ENCODE data around the gene INPP5J. TPM values are rescaled to one million over a fixed set of nuclear protein-coding genes. Genes with fewer than 3 reads are reported as not detected.

INPP5J gene
- total RNA-seq, 1 donor: 0.36 TPM

- H4K20me1 ChIP-seq (ENCODE audit: insufficient read depth, low read length): no peaks in the 10 kb centered on the region
- no peaks in the 10 kb centered on the region for H3K79me2 ChIP-seq (ENCODE audit: insufficient read depth, low read length)
- TF ChIP-seq, protein P1, sequence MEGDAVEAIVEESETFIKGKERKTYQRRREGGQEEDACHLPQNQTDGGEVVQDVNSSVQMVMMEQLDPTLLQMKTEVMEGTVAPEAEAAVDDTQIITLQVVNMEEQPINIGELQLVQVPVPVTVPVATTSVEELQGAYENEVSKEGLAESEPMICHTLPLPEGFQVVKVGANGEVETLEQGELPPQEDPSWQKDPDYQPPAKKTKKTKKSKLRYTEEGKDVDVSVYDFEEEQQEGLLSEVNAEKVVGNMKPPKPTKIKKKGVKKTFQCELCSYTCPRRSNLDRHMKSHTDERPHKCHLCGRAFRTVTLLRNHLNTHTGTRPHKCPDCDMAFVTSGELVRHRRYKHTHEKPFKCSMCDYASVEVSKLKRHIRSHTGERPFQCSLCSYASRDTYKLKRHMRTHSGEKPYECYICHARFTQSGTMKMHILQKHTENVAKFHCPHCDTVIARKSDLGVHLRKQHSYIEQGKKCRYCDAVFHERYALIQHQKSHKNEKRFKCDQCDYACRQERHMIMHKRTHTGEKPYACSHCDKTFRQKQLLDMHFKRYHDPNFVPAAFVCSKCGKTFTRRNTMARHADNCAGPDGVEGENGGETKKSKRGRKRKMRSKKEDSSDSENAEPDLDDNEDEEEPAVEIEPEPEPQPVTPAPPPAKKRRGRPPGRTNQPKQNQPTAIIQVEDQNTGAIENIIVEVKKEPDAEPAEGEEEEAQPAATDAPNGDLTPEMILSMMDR (IDR thresholded peaks at IDR 0.05; ENCODE audit: extremely low read depth, low read depth, low read length): no peak
- no peak overlapping the region for H2AFZ ChIP-seq (ENCODE audit: low read length)
- peaks cover under 1% of the 10 kb centered on the region for H3K4me1 ChIP-seq (ENCODE audit: insufficient read depth, low read length)
- no peak overlapping the region for H3K27ac ChIP-seq (ENCODE audit: low read depth, low read length)
- no peaks in the 10 kb centered on the region for H3K36me3 ChIP-seq (ENCODE audit: insufficient read depth, low read length)
- H3K4me2 ChIP-seq (ENCODE audit: insufficient read depth, low read length): no peak overlapping the region
- no peaks in the 10 kb centered on the region for H3K9me3 ChIP-seq (ENCODE audit: low read depth, low read length)
- peaks cover 34% of the 10 kb centered on the region for H3K27me3 ChIP-seq (ENCODE audit: insufficient read depth, low read length)
- DNase-seq (ENCODE audit: insufficient read length, low spot score, missing footprints): peak; percentile 37
- no peak overlapping the region for H3K4me3 ChIP-seq (ENCODE audit: insufficient read depth, low read length)
Measured at GRCh38 chr22:31143537-31143936, 20.8 kb downstream of the INPP5J start.

DNA sequence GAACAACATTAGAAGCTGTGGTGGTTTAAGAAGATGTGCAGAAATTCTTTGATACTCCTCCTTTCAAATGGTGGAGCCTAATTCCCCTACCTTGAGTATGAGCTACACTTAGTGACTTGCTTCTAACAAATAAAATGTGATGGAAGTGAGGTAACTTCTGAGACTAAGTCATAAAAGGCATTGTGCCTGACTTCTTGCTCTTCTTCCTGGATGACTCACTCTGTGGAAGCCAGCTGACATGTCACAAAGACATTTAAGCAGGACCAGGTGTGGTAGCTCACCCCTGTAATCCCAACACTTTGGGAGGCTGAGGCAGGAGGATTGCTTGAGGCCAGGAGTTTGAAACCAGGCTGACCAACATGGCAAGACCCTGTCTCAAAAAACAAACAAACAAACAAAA, 21.5 kb downstream of the INPP5J start:
- Histone ChIP-seq H4K20me1 (ENCODE audit: insufficient read depth, low read length) (no peaks in the 10 kb centered on the region), H3K9me3 (ENCODE audit: low read depth, low read length) (no peaks in the 10 kb centered on the region), H3K4me2 (ENCODE audit: insufficient read depth, low read length) (no peak overlapping the region), H2AFZ (ENCODE audit: low read length) (no peak overlapping the region), H3K4me3 (ENCODE audit: insufficient read depth, low read length) (no peak overlapping the region), H3K27ac (ENCODE audit: low read depth, low read length) (no peak overlapping the region), H3K27me3 (ENCODE audit: insufficient read depth, low read length) (peaks cover 27% of the 10 kb centered on the region), H3K79me2 (ENCODE audit: insufficient read depth, low read length) (no peaks in the 10 kb centered on the region), H3K4me1 (ENCODE audit: insufficient read depth, low read length) (peaks cover 5% of the 10 kb centered on the region), H3K36me3 (ENCODE audit: insufficient read depth, low read length) (no peaks in the 10 kb centered on the region)
- TF ChIP-seq, protein P1 (IDR thresholded peaks at IDR 0.05; ENCODE audit: extremely low read depth, low read depth, low read length): no peak
- no peak for DNase-seq (ENCODE audit: insufficient read length, low spot score, missing footprints)

- no peaks in the 10 kb centered on the region for H3K36me3 ChIP-seq (ENCODE audit: insufficient read depth, low read length)
- DNase-seq (ENCODE audit: insufficient read length, low spot score, missing footprints): peak; percentile 74
- H3K4me2 ChIP-seq (ENCODE audit: insufficient read depth, low read length): no peak overlapping the region
- H4K20me1 ChIP-seq (ENCODE audit: insufficient read depth, low read length): no peaks in the 10 kb centered on the region
- no peaks in the 10 kb centered on the region for H3K79me2 ChIP-seq (ENCODE audit: insufficient read depth, low read length)
- H3K4me3 ChIP-seq (ENCODE audit: insufficient read depth, low read length): no peak overlapping the region
- peaks cover 5% of the 10 kb centered on the region for H3K4me1 ChIP-seq (ENCODE audit: insufficient read depth, low read length)
- TF ChIP-seq, protein P1 (IDR thresholded peaks at IDR 0.05; ENCODE audit: extremely low read depth, low read depth, low read length): no peak
- H3K27me3 ChIP-seq (ENCODE audit: insufficient read depth, low read length): no peaks in the 10 kb centered on the region
- H3K9me3 ChIP-seq (ENCODE audit: low read depth, low read length): no peaks in the 10 kb centered on the region
- no peak overlapping the region for H3K27ac ChIP-seq (ENCODE audit: low read depth, low read length)
- H2AFZ ChIP-seq (ENCODE audit: low read length): peak overlapping the region; percentile 90
Measured at GRCh38 chr22:31148488-31148887, 25.7 kb downstream of the INPP5J start.

DNA sequence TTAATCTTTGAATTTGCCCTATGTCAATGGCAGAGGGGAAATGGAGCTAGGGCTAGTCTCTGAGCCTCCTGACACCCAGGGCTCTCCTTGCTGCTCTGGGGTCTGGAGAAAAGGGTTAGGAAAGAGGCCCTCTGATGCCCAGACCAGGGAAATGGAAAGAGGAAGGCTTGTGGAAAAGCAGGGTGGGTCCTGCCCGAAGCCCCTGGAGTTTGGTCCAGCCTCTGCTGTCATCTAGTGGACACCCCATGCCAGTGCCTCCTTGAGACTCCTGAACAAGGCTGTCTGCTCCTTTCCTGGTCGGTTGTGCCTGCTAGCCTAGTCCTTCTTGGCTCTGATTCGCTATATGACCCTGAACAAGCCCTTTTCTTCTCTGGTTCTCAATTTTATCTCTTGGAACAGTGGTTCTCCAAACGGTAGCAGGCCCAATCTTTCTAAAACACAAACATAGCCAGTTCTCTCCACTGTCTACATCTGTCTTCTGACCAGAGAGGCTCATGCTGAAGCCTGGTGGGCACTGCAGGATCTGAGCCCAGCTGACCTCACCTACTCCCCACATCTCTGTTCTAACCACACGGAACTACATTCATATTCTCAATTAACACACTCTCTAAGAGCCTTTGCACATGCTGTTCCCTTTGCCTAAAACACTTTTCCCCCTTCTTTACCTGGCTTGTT, 26.3 kb downstream of the INPP5J start:
- no peaks in the 10 kb centered on the region for H3K27me3 ChIP-seq (ENCODE audit: insufficient read depth, low read length)
- DNase-seq (ENCODE audit: insufficient read length, low spot score, missing footprints): peak; percentile 92
- peak overlapping the region; percentile 90 for H2AFZ ChIP-seq (ENCODE audit: low read length)
- H3K9me3 ChIP-seq (ENCODE audit: low read depth, low read length): no peaks in the 10 kb centered on the region
- H3K79me2 ChIP-seq (ENCODE audit: insufficient read depth, low read length): no peaks in the 10 kb centered on the region
- no peak overlapping the region for H3K4me2 ChIP-seq (ENCODE audit: insufficient read depth, low read length)
- H3K27ac ChIP-seq (ENCODE audit: low read depth, low read length): no peak overlapping the region
- TF ChIP-seq, protein P1 (IDR thresholded peaks at IDR 0.05; ENCODE audit: extremely low read depth, low read depth, low read length): peak; percentile 98
- no peak overlapping the region for H3K4me3 ChIP-seq (ENCODE audit: insufficient read depth, low read length)
- H4K20me1 ChIP-seq (ENCODE audit: insufficient read depth, low read length): no peaks in the 10 kb centered on the region
- H3K4me1 ChIP-seq (ENCODE audit: insufficient read depth, low read length): peaks cover 5% of the 10 kb centered on the region
- H3K36me3 ChIP-seq (ENCODE audit: insufficient read depth, low read length): no peaks in the 10 kb centered on the region

All from osteoblast (primary cell).